Osteocyte (in vitro differentiated cells): ENCODE results near the gene RHBG. TPM values are rescaled to one million over a fixed set of nuclear protein-coding genes. Genes with fewer than 3 reads are reported as not detected.

Experiments
- DNase-seq: peaks from one replicate; pipeline ENCODE4 v3.0.0; 2021; ENCODE audit warnings: mixed read lengths; ENCODE audit not compliant: unreplicated experiment; ENCODE audit errors: extremely low spot score
- H3K27ac Mint-ChIP-seq: one replicate; pipeline ENCODE4 v1.8.0; 2021; ENCODE audit warnings: mild to moderate bottlenecking, mixed read lengths; ENCODE audit not compliant: unreplicated experiment
- H3K27me3 Mint-ChIP-seq: one replicate; pipeline ENCODE4 v1.8.0; 2021; ENCODE audit warnings: mixed read lengths; ENCODE audit not compliant: unreplicated experiment
- H3K36me3 Mint-ChIP-seq: one replicate; pipeline ENCODE4 v1.8.0; 2021; ENCODE audit warnings: mixed read lengths; ENCODE audit not compliant: unreplicated experiment
- H3K4me1 Mint-ChIP-seq: one replicate; pipeline ENCODE4 v1.8.0; 2021; ENCODE audit warnings: mixed read lengths; ENCODE audit not compliant: unreplicated experiment
- H3K4me3 Mint-ChIP-seq: one replicate; pipeline ENCODE4 v1.8.0; 2021; ENCODE audit warnings: mild to moderate bottlenecking, moderate library complexity, mixed read lengths; ENCODE audit not compliant: unreplicated experiment
- H3K9me3 Mint-ChIP-seq: one replicate; pipeline ENCODE4 v1.8.0; 2021; ENCODE audit warnings: mixed read lengths; ENCODE audit not compliant: unreplicated experiment
- CTCF ChIP-seq: fragments of 200-600 bp; sonication (generic); IDR thresholded peaks from 2 replicates; pipeline ENCODE4 v1.5.0; 2021; ENCODE audit warnings: antibody characterized with exemption, mild to moderate bottlenecking, moderate library complexity
- total RNA-seq: library from RNA; stranded (reverse); gene quantifications from 2 replicates; pipeline ENCODE4 v1.2.1, GENCODE V29; 2021

RHBG gene
- total RNA-seq, 1 donor from 2014 or later: not detected

GRCh38 chr1:156416993-156417392 is 48.0 kb downstream of the RHBG start:
- no peak overlapping the region for H3K27ac Mint-ChIP-seq
- H3K36me3 Mint-ChIP-seq: no peaks in the 10 kb centered on the region
- H3K27me3 Mint-ChIP-seq: peaks cover 84% of the 10 kb centered on the region
- TF ChIP-seq CTCF: no peak
- H3K4me1 Mint-ChIP-seq: peaks cover 15% of the 10 kb centered on the region
- no peak for DNase-seq
- H3K9me3 Mint-ChIP-seq: no peaks in the 10 kb centered on the region
- no peak overlapping the region for H3K4me3 Mint-ChIP-seq

- peaks cover 84% of the 10 kb centered on the region for H3K27me3 Mint-ChIP-seq
- no peak for TF ChIP-seq CTCF
- no peaks in the 10 kb centered on the region for H3K9me3 Mint-ChIP-seq
- no peak for DNase-seq
- H3K36me3 Mint-ChIP-seq: no peaks in the 10 kb centered on the region
- peaks cover 16% of the 10 kb centered on the region for H3K4me1 Mint-ChIP-seq
- no peak overlapping the region for H3K27ac Mint-ChIP-seq
- H3K4me3 Mint-ChIP-seq: no peak overlapping the region
Observed at GRCh38 chr1:156417401-156418020, 48.5 kb downstream of the RHBG start.

- H3K36me3 Mint-ChIP-seq: no peaks in the 10 kb centered on the region
- no peak for DNase-seq
- H3K27me3 Mint-ChIP-seq: peaks cover 92% of the 10 kb centered on the region
- H3K27ac Mint-ChIP-seq: no peak overlapping the region
- no peak for TF ChIP-seq CTCF
- H3K4me3 Mint-ChIP-seq: no peak overlapping the region
- no peaks in the 10 kb centered on the region for H3K9me3 Mint-ChIP-seq
- H3K4me1 Mint-ChIP-seq: peaks cover 16% of the 10 kb centered on the region
Observed at GRCh38 chr1:156418416-156419070, 49.5 kb downstream of the RHBG start.

- Mint-ChIP-seq H3K27me3 (peaks cover 96% of the 10 kb centered on the region), H3K4me1 (peaks cover 16% of the 10 kb centered on the region), H3K4me3 (no peak overlapping the region), H3K36me3 (no peaks in the 10 kb centered on the region), H3K27ac (no peak overlapping the region), H3K9me3 (no peaks in the 10 kb centered on the region)
- no peak for DNase-seq
- TF ChIP-seq CTCF: no peak
Observed at GRCh38 chr1:156419854-156420204, 50.8 kb downstream of the RHBG start.

- Mint-ChIP-seq H3K27me3 (peaks cover 96% of the 10 kb centered on the region), H3K9me3 (no peaks in the 10 kb centered on the region), H3K27ac (no peak overlapping the region), H3K4me1 (peaks cover 16% of the 10 kb centered on the region), H3K36me3 (no peaks in the 10 kb centered on the region), H3K4me3 (peak overlapping the region; percentile 64)
- DNase-seq: no peak
- TF ChIP-seq CTCF: no peak
Observed at GRCh38 chr1:156420205-156421061, 51.4 kb downstream of the RHBG start.
